Spinal cord (tissue), 10 donors: ENCODE data around the gene PCDHB7. TPM values are rescaled to one million over a fixed set of nuclear protein-coding genes. Genes with fewer than 3 reads are reported as not detected.
A peak's percentile ranks its signal among the peaks of the same experiment; 100 is the strongest.
"Not testable (repeated sequence)": the region's sequence is repeated elsewhere in the genome, so short reads cannot be mapped to it uniquely, and the experiment has no call there.

Source experiments
- DNase-seq, 6 donors: peaks; one replicate each; pipeline versions ENCODE4 v3.0.0 to v3.0.0-alpha.2; 2013 to 2015; ENCODE audit warnings: low spot score in 6 of 6, low read depth in 4 of 6
- H3K27ac ChIP-seq: one replicate; pipeline ENCODE4 v1.5.1; 2013; ENCODE audit warnings: low read depth, low read length, control low read depth
- H3K27me3 ChIP-seq: one replicate; pipeline ENCODE4 v1.6.1; 2013; ENCODE audit warnings: low read length; ENCODE audit not compliant: control insufficient read depth, insufficient read depth
- H3K36me3 ChIP-seq: one replicate; pipeline ENCODE4 v1.6.1; 2013; ENCODE audit warnings: low read length; ENCODE audit not compliant: control insufficient read depth, insufficient read depth
- H3K4me1 ChIP-seq: one replicate; pipeline ENCODE4 v1.6.1; 2013; ENCODE audit warnings: low read length; ENCODE audit not compliant: control insufficient read depth, insufficient read depth
- H3K4me3 ChIP-seq: one replicate; pipeline ENCODE4 v1.5.1; 2013; ENCODE audit warnings: low read depth, low read length, control low read depth
- H3K9me3 ChIP-seq: one replicate; pipeline ENCODE4 v1.6.1; 2013; ENCODE audit warnings: low read length; ENCODE audit not compliant: control insufficient read depth, insufficient read depth
- WGBS: methylation state at CpG from one replicate; pipeline ENCODE4 v1.1.5; 2013; ENCODE audit warnings: missing lambda C conversion rate; ENCODE audit not compliant: insufficient coverage; 5-methylcytosine and 5-hydroxymethylcytosine counted together
- polyA plus RNA-seq, 2 donors: library from polyadenylated mRNA; unstranded; fragments of 120-200 nt; gene quantifications; one replicate each; pipeline ENCODE4 v1.2.1, GENCODE V29; 2013; ENCODE audit not compliant: insufficient read length in 2 of 2
- total RNA-seq, 2 donors: library from RNA; depleted of rRNA in 1 of 2; stranded (reverse); fragments of 120-200 nt in 1 of 2; fragments of >200 nt in 1 of 2; gene quantifications; one replicate each; pipeline versions ENCODE4 v1.2.3 to v1.2.4, GENCODE V29; 2013 to 2014
- donor health status: healthy.

Gene PCDHB7
- total and polyA plus RNA-seq, 4 donors, result 4.6 to 5.5 (median 5.2) TPM

DNA sequence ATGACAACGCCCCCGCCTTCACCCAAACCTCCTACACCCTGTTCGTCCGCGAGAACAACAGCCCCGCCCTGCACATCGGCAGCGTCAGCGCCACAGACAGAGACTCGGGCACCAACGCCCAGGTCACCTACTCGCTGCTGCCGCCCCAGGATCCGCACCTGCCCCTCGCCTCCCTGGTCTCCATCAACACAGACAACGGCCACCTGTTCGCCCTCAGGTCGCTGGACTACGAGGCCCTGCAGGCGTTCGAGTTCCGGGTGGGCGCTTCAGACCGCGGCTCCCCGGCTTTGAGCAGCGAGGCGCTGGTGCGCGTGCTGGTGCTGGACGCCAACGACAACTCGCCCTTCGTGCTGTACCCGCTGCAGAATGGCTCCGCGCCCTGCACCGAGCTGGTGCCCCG lies 6.9 kb downstream of the PCDHB7 start:
- H3K9me3 ChIP-seq, H3K4me1 ChIP-seq, H3K27me3 ChIP-seq, H3K27ac ChIP-seq, H3K36me3 ChIP-seq, DNase-seq, H3K4me3 ChIP-seq: not testable (repeated sequence)
- 25% methylated on average over 13 of the region's 39 CpGs for WGBS

- H3K36me3 ChIP-seq, H3K27me3 ChIP-seq, H3K4me1 ChIP-seq, DNase-seq, H3K9me3 ChIP-seq, H3K4me3 ChIP-seq, H3K27ac ChIP-seq: not testable (repeated sequence)
- WGBS, result 19% methylated on average over 25 of the region's 32 CpGs
Observed at GRCh38 chr5:141179876-141180275, 7.4 kb downstream of the PCDHB7 start.

DNA sequence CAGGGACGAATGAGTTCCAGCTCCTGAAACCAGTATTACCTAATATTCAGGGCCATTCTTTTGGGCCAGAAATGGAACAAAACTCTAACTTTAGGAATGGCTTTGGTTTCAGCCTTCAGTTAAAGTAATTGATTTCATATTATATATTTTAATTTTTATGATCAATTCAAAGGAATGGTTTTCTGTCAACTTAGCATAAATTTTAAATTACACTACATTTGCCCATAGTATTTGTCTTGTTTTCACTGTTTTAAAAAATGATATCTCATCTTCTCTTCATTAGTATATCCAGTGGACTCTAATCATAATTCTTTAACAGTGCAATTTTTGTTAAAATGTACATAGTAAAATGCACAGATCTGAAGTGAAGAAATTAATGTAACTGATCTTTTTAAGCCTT lies 7.9 kb downstream of the PCDHB7 start:
- Histone ChIP-seq H3K4me1 (no peaks in the 10 kb centered on the region), H3K27me3 (no peaks in the 10 kb centered on the region), H3K4me3 (no peak overlapping the region), H3K27ac (no peak overlapping the region), H3K36me3 (no peaks in the 10 kb centered on the region), H3K9me3 (peaks cover 2% of the 10 kb centered on the region)
- 60% methylated on average over 1 of the region's 1 CpG for whole genome bisulfite sequencing
- no peak for DNase-seq

DNA sequence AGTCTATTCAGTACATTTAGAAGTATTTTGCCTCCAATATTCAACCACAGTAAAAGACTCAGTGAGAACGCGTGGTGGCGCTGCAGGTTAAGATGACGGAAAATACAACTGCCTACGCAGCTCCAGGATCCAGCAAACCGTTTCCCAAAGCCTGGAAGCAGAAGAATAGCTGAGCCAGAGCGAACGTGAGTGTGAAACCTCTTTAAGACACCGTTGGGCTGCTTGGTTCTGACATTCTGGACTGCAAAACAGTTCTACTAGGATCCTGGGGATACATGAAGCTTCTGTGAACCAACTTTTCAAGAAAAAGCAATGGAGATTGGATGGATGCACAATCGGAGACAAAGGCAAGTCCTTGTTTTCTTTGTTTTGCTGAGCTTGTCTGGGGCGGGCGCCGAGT lies 9.8 kb downstream of the PCDHB7 start, which contains the start of gene PCDHB16:
Gene PCDHB16, plus strand, starts transcription at position 140 of the 400 bp plus-strand sequence. Its CDS starts 173 bp downstream, at position 313.
- peak within 1 kb of the TSS; percentile 2 for H3K4me3 ChIP-seq
- no peaks in the 10 kb centered on the region for H3K4me1 ChIP-seq
- WGBS, result 10% methylated on average over 13 of the region's 13 CpGs
- H3K36me3 ChIP-seq, result no peaks in the 10 kb centered on the region
- no peaks in the 10 kb centered on the region for H3K27me3 ChIP-seq
- no peak within 1 kb of the TSS for H3K27ac ChIP-seq
- peak in 2 of 6 donors; percentile 64 to 67 for DNase-seq
- H3K9me3 ChIP-seq, result peaks cover 3% of the 10 kb centered on the region

- H3K27me3 ChIP-seq, H3K27ac ChIP-seq, H3K4me3 ChIP-seq, H3K4me1 ChIP-seq, H3K9me3 ChIP-seq, DNase-seq, H3K36me3 ChIP-seq: not testable (repeated sequence)
- WGBS, result 22% methylated on average over 32 of the region's 69 CpGs
Observed at GRCh38 chr5:141184117-141184855, 11.8 kb downstream of the PCDHB7 start.

- no peaks in the 10 kb centered on the region for H3K27me3 ChIP-seq
- WGBS, result 19% methylated on average over 6 of the region's 9 CpGs
- no peak within 1 kb of the TSS for H3K4me3 ChIP-seq
- H3K9me3 ChIP-seq, result peaks cover 5% of the 10 kb centered on the region
- no peak within 1 kb of the TSS for H3K27ac ChIP-seq
- H3K36me3 ChIP-seq, result no peaks in the 10 kb centered on the region
- H3K4me1 ChIP-seq, result no peaks in the 10 kb centered on the region
- DNase-seq, result peak in 2 of 6 donors; percentile 39 to 50
Observed at GRCh38 chr5:141186897-141187512, 14.6 kb downstream of the PCDHB7 start, which contains the start of gene PCDHB9. PCDHB9 (plus strand) TSS chr5:141187161; CDS start chr5:141187319, 158 bp downstream.

DNA sequence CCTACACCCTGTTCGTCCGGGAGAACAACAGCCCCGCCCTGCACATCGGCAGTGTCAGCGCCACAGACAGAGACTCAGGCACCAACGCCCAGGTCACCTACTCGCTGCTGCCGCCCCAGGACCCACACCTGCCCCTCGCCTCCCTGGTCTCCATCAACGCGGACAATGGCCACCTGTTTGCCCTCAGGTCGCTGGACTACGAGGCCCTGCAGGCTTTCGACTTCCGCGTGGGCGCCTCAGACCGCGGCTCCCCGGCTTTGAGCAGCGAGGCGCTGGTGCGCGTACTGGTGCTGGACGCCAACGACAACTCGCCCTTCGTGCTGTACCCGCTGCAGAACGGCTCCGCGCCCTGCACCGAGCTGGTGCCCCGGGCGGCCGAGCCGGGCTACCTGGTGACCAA lies 16.2 kb downstream of the PCDHB7 start:
- not testable (repeated sequence) for H3K36me3 ChIP-seq, H3K4me3 ChIP-seq, DNase-seq, H3K9me3 ChIP-seq, H3K27ac ChIP-seq, H3K4me1 ChIP-seq, H3K27me3 ChIP-seq
- 26% methylated on average over 11 of the region's 37 CpGs for WGBS

DNA sequence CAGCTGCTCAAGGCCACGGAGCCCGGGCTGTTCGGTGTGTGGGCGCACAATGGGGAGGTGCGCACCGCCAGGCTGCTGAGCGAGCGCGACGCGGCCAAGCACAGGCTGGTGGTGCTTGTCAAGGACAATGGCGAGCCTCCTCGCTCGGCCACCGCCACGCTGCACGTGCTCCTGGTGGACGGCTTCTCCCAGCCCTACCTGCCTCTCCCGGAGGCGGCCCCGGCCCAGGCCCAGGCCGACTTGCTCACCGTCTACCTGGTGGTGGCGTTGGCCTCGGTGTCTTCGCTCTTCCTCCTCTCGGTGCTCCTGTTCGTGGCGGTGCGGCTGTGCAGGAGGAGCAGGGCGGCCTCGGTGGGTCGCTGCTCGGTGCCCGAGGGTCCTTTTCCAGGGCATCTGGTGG lies 16.7 kb downstream of the PCDHB7 start:
- H3K4me3 ChIP-seq, DNase-seq, H3K36me3 ChIP-seq, H3K9me3 ChIP-seq, H3K27ac ChIP-seq, H3K27me3 ChIP-seq, H3K4me1 ChIP-seq: not testable (repeated sequence)
- 16% methylated on average over 16 of the region's 35 CpGs for WGBS

- peaks cover 9% of the 10 kb centered on the region for H3K9me3 ChIP-seq
- DNase-seq, result peak in 2 of 6 donors; percentile 63 to 72
Observed at GRCh38 chr5:141192110-141192725, 19.8 kb downstream of the PCDHB7 start, which contains the start of gene PCDHB10. PCDHB10 (plus strand) TSS chr5:141192353; CDS start chr5:141192553, 200 bp downstream.

More at GRCh38 chr5:141192110-141192725, 19.8 kb downstream of the PCDHB7 start, which contains the start of gene PCDHB10:
- Histone ChIP-seq H3K27ac (no peak within 1 kb of the TSS), H3K4me1 (no peaks in the 10 kb centered on the region), H3K4me3 (peak within 1 kb of the TSS; percentile 12), H3K36me3 (no peaks in the 10 kb centered on the region), H3K27me3 (no peaks in the 10 kb centered on the region)
- under 1% methylated on average over 8 of the region's 10 CpGs for WGBS
